Measurements from ENCODE around the gene ANKRD63. TPM values are rescaled to one million over a fixed set of nuclear protein-coding genes. Genes with fewer than 3 reads are reported as not detected.

Gene ANKRD63
- total and polyA plus RNA-seq, 4 donors, result not detected

DNA sequence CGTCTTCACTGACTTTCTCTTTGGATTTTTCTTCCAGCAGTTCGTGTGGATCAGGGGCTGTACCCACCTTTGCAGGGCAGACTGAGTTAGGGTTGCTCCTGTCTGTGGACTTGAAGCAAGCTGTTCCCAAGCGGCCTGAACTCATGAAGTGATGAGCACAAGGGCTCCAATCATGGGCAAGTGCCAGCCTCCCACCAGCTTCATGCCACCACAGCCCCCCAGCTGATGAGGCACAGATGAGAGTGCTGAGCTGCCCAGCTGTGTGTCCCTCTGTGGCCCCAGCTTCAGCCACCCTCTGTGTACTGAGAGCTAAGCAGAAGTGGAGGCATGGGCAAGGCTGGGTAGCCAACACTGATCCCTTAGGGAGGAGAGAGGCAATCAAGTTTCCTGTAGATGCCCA lies 28.1 kb upstream of the ANKRD63 start (continued):
- TF ChIP-seq, protein P1, sequence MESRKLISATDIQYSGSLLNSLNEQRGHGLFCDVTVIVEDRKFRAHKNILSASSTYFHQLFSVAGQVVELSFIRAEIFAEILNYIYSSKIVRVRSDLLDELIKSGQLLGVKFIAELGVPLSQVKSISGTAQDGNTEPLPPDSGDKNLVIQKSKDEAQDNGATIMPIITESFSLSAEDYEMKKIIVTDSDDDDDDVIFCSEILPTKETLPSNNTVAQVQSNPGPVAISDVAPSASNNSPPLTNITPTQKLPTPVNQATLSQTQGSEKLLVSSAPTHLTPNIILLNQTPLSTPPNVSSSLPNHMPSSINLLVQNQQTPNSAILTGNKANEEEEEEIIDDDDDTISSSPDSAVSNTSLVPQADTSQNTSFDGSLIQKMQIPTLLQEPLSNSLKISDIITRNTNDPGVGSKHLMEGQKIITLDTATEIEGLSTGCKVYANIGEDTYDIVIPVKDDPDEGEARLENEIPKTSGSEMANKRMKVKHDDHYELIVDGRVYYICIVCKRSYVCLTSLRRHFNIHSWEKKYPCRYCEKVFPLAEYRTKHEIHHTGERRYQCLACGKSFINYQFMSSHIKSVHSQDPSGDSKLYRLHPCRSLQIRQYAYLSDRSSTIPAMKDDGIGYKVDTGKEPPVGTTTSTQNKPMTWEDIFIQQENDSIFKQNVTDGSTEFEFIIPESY (IDR thresholded peaks at IDR 0.05), result no peak
- TF ChIP-seq RXRA (IDR thresholded peaks at IDR 0.05) (no peak), HNF4G (IDR thresholded peaks at IDR 0.05) (no peak)

DNA sequence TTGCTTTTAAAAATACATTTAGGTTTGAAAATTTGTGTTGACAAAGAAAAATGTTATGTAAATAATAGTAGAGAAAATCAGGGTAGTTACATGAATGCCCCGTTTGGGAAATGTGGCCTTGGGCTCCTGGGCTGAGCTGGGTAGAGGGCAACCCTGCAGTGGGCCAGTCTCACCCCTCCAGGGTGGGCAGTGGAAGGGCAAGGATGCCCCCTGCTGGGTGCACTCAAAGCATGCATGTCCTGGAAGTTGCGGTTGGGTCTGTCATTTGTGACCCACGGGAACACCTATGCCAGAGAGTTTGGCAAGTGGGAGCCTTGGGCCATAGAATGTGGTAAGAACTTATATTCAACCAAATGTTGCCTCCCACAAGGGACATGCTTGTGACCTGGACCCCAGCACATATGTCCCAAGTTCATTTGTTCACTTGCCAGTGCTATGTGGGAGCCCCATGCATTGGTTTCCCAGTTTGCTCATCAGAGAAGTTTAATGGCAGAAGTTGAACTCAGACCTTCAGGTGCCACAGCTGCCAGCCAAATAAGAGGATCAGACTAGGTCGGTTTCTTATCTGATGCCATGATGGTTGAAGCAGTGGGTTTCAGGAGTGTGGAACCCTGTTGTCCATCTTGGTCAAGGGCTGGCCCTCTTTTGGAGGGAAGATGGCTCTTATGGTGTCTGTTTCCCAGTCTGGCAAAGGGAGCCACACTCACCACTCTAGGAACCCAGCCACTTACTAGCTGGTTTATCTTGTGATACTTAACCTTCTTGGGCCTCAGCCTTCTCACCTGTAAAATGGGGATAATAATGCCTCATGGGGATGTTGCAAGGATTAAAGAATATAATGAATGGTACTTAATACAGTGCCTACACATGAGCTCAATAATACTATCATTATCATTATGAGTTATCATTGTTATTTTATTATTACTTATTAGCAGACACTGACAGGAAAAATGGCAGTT lies 27.4 kb upstream of the ANKRD63 start:
- Histone ChIP-seq H3K36me3 (ENCODE audit: control insufficient read depth in 4 of 4, insufficient read depth in 3 of 4, low read depth in 1 of 4, low read length in 3 of 4) (no peaks in the 10 kb centered on the region), H3K27me3 (ENCODE audit: control insufficient read depth in 4 of 4, insufficient read depth in 4 of 4, low read length in 3 of 4) (no peaks in the 10 kb centered on the region), H3K9me3 (ENCODE audit: control insufficient read depth in 4 of 4, low read length in 3 of 4) (no peaks in the 10 kb centered on the region), H3K4me3 (ENCODE audit: low read depth in 1 of 3, low read length in 3 of 3) (no peak overlapping the region), H3K27ac (ENCODE audit: low read depth in 1 of 2, low read length in 2 of 2) (no peak overlapping the region), H3K4me1 (ENCODE audit: control insufficient read depth in 4 of 4, insufficient read depth in 4 of 4, low read length in 3 of 4) (peaks cover 0 to 7% (median 2%) of the 10 kb centered on the region in 4 donors), H3K9ac (ENCODE audit: low read depth in 1 of 2, low read length in 2 of 2) (no peak overlapping the region)
- TF ChIP-seq, protein P2, sequence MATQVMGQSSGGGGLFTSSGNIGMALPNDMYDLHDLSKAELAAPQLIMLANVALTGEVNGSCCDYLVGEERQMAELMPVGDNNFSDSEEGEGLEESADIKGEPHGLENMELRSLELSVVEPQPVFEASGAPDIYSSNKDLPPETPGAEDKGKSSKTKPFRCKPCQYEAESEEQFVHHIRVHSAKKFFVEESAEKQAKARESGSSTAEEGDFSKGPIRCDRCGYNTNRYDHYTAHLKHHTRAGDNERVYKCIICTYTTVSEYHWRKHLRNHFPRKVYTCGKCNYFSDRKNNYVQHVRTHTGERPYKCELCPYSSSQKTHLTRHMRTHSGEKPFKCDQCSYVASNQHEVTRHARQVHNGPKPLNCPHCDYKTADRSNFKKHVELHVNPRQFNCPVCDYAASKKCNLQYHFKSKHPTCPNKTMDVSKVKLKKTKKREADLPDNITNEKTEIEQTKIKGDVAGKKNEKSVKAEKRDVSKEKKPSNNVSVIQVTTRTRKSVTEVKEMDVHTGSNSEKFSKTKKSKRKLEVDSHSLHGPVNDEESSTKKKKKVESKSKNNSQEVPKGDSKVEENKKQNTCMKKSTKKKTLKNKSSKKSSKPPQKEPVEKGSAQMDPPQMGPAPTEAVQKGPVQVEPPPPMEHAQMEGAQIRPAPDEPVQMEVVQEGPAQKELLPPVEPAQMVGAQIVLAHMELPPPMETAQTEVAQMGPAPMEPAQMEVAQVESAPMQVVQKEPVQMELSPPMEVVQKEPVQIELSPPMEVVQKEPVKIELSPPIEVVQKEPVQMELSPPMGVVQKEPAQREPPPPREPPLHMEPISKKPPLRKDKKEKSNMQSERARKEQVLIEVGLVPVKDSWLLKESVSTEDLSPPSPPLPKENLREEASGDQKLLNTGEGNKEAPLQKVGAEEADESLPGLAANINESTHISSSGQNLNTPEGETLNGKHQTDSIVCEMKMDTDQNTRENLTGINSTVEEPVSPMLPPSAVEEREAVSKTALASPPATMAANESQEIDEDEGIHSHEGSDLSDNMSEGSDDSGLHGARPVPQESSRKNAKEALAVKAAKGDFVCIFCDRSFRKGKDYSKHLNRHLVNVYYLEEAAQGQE (IDR thresholded peaks at IDR 0.05), result no peak
- TF ChIP-seq, protein P3, sequence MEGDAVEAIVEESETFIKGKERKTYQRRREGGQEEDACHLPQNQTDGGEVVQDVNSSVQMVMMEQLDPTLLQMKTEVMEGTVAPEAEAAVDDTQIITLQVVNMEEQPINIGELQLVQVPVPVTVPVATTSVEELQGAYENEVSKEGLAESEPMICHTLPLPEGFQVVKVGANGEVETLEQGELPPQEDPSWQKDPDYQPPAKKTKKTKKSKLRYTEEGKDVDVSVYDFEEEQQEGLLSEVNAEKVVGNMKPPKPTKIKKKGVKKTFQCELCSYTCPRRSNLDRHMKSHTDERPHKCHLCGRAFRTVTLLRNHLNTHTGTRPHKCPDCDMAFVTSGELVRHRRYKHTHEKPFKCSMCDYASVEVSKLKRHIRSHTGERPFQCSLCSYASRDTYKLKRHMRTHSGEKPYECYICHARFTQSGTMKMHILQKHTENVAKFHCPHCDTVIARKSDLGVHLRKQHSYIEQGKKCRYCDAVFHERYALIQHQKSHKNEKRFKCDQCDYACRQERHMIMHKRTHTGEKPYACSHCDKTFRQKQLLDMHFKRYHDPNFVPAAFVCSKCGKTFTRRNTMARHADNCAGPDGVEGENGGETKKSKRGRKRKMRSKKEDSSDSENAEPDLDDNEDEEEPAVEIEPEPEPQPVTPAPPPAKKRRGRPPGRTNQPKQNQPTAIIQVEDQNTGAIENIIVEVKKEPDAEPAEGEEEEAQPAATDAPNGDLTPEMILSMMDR (IDR thresholded peaks at IDR 0.05; ENCODE audit: low read depth, low read length, missing input control), result peak; percentile 78
- TF ChIP-seq, protein P4, sequence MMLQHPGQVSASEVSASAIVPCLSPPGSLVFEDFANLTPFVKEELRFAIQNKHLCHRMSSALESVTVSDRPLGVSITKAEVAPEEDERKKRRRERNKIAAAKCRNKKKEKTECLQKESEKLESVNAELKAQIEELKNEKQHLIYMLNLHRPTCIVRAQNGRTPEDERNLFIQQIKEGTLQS (IDR thresholded peaks at IDR 0.05), result no peak
- peak; percentile 89 to 92 for TF ChIP-seq RAD21 (IDR thresholded peaks at IDR 0.05)
- 13% methylated on average over 4 of the region's 4 CpGs for WGBS
- peak; percentile 58 for DNase-seq (ENCODE audit: low spot score)

DNA sequence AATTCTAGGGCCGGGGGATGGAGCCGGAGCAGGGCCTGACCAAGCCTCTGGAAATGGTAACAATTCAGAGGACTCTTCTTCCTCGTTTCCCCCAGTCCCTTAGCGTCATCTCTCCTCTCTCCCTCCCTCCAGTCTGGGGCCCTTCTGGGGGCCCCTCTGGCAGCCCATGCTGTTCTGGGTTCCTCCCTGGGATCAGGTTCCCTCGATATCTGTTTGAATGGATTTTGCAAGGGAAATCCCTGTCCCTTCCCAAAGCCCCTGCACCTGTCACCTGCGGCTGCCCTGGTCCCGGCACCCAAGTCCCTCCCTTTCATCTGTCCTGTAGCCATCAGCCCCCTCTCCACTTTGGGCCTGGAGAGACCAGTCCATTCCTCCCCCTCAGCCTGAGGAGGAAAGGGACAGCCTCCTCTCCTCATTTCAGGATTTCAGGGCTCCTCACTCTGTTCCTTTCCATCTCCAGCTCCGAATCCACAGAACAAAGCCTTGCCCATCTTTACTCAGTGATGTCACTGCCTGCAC lies 26.5 kb upstream of the ANKRD63 start:
- no peak overlapping the region for H3K4me3 ChIP-seq (ENCODE audit: low read depth in 1 of 3, low read length in 3 of 3)
- no peaks in the 10 kb centered on the region for H3K9me3 ChIP-seq (ENCODE audit: control insufficient read depth in 4 of 4, low read length in 3 of 4)
- WGBS, result 81% methylated on average over 8 of the region's 8 CpGs
- no peak for DNase-seq (ENCODE audit: low spot score)
- H3K36me3 ChIP-seq (ENCODE audit: control insufficient read depth in 4 of 4, insufficient read depth in 3 of 4, low read depth in 1 of 4, low read length in 3 of 4), result no peaks in the 10 kb centered on the region
- H3K27ac ChIP-seq (ENCODE audit: low read depth in 1 of 2, low read length in 2 of 2), result no peak overlapping the region
- no peaks in the 10 kb centered on the region for H3K27me3 ChIP-seq (ENCODE audit: control insufficient read depth in 4 of 4, insufficient read depth in 4 of 4, low read length in 3 of 4)
- no peak overlapping the region for H3K9ac ChIP-seq (ENCODE audit: low read depth in 1 of 2, low read length in 2 of 2)
- H3K4me1 ChIP-seq (ENCODE audit: control insufficient read depth in 4 of 4, insufficient read depth in 4 of 4, low read length in 3 of 4), result peaks cover 0 to 7% (median 2%) of the 10 kb centered on the region in 4 donors
- TF ChIP-seq FOXA2 (IDR thresholded peaks at IDR 0.05), result no peak
- no peak for TF ChIP-seq YY1 (IDR thresholded peaks at IDR 0.05)
- no peak for TF ChIP-seq TAF1 (conservative IDR thresholded peaks at IDR 0.05)
- TF ChIP-seq, protein P3 (IDR thresholded peaks at IDR 0.05; ENCODE audit: low read depth, low read length, missing input control), result no peak
- no peak for TF ChIP-seq RAD21 (IDR thresholded peaks at IDR 0.05)
- no peak for TF ChIP-seq SP1 (IDR thresholded peaks at IDR 0.05)
- no peak for TF ChIP-seq HNF4G (IDR thresholded peaks at IDR 0.05)
- TF ChIP-seq, protein P4 (IDR thresholded peaks at IDR 0.05), result no peak
- TF ChIP-seq NR2F2 (IDR thresholded peaks at IDR 0.05), result no peak
- TF ChIP-seq JUND (IDR thresholded peaks at IDR 0.05), result no peak
- TF ChIP-seq, protein P1 (IDR thresholded peaks at IDR 0.05), result no peak
- TF ChIP-seq EGR1 (IDR thresholded peaks at IDR 0.05; ENCODE audit: low read depth in 2 of 2), result no peak
- no peak for TF ChIP-seq HNF4A (conservative IDR thresholded peaks at IDR 0.05)
